Skin epidermis (tissue), 12 donors: ENCODE results near the gene SPTLC3.
"Not testable (repeated sequence)": the region's sequence is repeated elsewhere in the genome, so short reads cannot be mapped to it uniquely, and the experiment has no call there.

ENCODE experiments used
- H3K27ac ChIP-seq, 21 experiments: fragments of 200-600 bp; sonication (generic) in 11 of 21; one replicate each; pipeline ENCODE4 v1.5.0; 2020; ENCODE audit warnings: mild to moderate bottlenecking in 3 of 21, inconsistent platforms in 2 of 21, moderate library complexity in 2 of 21
- H3K4me3 ChIP-seq, 7 experiments: fragments of 200-600 bp; sonication (generic) in 2 of 7; one replicate each; pipeline ENCODE4 v1.5.0; 2020; ENCODE audit warnings: inconsistent platforms in 2 of 7, mild to moderate bottlenecking in 2 of 7, moderate library complexity in 1 of 7

SPTLC3 gene

GRCh38 chr20:13008761-13009681 is at the start of gene SPTLC3:
Gene SPTLC3, plus strand, starts transcription at chr20:13008972. Its CDS starts 296 bp downstream, at chr20:13009268.
- Histone ChIP-seq H3K4me3 (peak within 1 kb of the TSS; percentile 22 to 45 (median 31)), H3K27ac (peak within 1 kb of the TSS in 20 of 21 experiments; percentile 11 to 88 (median 72))

GRCh38 chr20:12961725-12962124 is 47.0 kb upstream of the SPTLC3 start:
- Histone ChIP-seq H3K27ac (no peak overlapping the region), H3K4me3 (no peak overlapping the region)

- Histone ChIP-seq H3K4me3 (no peak overlapping the region), H3K27ac (no peak overlapping the region)
Observed at GRCh38 chr20:12962895-12963294, 45.9 kb upstream of the SPTLC3 start.

DNA sequence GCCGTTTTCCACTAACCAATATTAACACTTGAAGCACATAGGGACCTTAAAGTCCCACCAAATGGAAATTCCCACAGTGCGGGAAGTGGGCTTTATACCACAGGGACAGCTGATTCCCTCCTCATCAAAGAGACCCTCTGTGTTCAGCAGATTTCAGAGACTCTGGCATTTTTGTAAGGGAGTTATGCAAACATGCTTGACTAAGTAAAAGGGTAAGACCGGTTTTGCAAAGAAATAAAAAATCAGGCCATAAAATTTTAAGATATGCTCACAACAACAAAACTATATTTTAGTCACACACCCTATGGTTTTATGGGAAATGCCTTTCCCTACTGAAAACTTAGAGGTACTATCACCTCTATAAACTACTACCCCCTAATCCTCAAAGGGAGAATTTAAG is 45.4 kb upstream of the SPTLC3 start:
- H3K27ac ChIP-seq, result no peak overlapping the region
- H3K4me3 ChIP-seq, result no peak overlapping the region

GRCh38 chr20:12965212-12965869 is 43.4 kb upstream of the SPTLC3 start:
- no peak overlapping the region for H3K27ac ChIP-seq
- H3K4me3 ChIP-seq, result no peak overlapping the region

DNA sequence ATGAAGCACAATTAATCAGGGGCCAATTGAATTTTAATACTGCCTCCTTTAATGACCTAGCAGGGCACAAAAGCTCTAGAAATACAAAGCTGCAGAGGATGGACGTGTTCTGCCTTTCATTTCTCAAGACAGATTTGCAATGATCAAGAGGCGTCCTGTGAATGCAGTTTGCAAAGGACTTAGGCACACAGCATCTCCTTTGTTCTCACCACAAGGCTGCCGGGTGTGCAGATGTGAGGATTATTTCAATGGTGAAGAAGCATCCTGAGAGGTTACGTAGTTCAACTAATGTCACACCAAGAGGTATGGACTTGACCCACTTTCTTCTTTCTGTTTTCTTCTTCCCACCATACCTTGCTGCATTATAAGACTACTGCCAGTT is 42.9 kb upstream of the SPTLC3 start:
- no peak overlapping the region for H3K27ac ChIP-seq
- no peak overlapping the region for H3K4me3 ChIP-seq

DNA sequence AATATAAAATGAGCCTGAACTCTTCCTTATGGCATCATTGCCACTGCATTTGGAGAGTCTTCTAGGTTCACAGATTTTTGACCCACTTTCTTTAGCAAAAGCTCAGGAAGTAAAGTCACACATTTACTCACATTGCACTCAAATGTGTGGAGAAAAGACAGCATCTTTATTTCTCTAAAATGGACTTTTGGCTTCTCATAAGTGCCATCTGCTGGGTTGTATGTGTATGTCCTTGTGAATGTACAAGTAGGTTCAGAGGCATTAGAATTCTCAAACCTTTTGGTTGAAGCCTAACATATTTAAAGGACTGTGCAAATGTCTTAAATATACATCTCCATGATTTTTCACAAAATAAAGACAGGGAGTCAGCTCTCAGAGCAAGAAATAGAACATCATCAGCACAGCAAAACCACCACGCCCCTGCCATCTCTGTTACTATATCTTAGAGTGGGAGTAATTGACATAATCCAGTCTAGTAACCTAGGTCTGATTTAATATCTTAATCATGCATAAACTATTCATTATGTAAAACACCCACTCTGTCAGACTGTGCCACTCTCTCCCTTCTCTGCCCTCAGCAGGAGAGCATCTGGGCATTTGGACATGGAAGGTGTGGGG is 42.2 kb upstream of the SPTLC3 start:
- no peak overlapping the region for H3K27ac ChIP-seq
- no peak overlapping the region for H3K4me3 ChIP-seq

GRCh38 chr20:12967932-12968331 is 40.8 kb upstream of the SPTLC3 start:
- Histone ChIP-seq H3K4me3 (no peak overlapping the region), H3K27ac (no peak overlapping the region)

DNA sequence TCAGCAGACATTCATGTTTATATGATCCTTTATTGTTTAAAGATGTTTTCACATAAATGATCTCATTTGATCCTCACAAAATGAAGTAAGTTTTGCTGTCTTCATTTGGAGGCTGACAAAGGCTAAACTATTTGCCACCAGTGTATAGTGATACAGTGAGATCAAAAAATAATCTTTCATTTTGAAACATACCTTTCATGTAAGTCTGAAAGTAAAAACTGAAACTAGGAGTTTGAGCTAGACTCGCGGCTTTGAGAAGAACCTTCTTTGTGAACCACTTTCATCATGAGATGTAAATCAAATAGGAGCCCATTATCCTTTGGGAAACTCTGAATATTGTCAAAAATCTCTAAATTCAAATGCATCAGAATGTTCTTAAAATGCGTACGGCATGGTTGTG is 40.3 kb upstream of the SPTLC3 start:
- H3K4me3 ChIP-seq, result no peak overlapping the region
- H3K27ac ChIP-seq, result no peak overlapping the region

- Histone ChIP-seq H3K27ac (no peak overlapping the region), H3K4me3 (no peak overlapping the region)
Observed at GRCh38 chr20:12969071-12969669, 39.6 kb upstream of the SPTLC3 start.

DNA sequence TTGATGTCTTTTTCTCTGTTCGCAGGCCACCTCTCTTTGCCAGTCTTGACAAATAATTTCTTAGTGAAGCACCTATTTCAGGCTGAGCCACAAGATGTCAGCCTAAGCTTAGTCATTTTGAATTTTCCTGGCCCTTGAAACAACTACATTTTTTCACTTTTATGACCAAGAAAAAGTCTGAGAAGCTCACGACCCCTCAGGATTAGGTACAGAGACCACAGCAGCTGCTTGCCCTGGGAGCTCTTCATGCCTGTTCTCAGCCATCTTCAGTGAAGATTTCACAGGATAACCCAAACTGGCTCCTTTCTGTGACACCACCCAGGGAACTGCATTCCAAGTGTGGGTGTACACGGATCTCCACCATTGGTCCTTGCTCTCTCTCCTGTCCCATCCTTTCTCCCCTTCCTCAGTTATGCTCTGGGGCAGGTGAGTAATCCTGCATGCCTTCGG is 38.4 kb upstream of the SPTLC3 start:
- H3K27ac ChIP-seq, result no peak overlapping the region

DNA sequence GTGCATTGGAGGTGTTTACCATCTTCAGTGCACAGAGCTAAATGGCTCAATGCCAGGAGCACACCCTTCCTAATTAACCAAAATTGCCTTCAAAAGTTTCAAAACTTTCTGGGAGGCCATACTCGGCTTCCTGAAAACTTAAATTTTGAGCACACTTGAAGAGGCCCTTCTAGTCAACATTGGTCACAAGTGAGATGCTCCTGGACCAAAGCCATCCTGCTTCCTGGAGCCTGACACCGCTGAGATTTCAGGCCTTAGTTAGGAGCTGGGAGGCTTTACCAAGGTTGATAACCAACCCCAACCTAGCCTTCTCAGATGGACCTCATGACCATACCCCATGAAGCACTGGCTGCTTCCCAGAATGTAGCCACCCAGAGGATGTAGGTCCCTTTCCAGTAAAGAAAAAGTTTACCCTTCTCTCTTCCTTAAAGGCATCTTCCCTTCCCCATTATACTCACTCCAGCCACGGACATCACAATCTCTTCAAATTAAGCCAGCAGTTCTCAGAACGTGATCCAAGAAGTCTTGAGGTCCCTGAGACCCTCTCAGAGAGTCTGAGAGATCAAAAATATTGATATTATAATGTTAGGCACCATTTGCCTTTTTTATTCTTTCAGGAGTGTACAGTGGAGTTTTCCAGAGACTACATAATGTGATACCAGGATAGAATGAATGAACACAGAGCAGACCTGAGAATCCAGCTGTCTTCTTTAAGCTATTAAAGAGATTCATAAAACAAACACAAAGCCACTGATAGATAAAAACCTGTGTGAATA is 32.8 kb upstream of the SPTLC3 start:
- Histone ChIP-seq H3K27ac (peak overlapping the region in 1 of 21 experiments; percentile 11), H3K4me3 (no peak overlapping the region)

More for the DNA sequence above, 38.4 kb upstream of the SPTLC3 start:
- H3K4me3 ChIP-seq, result no peak overlapping the region

- peak overlapping the region in 3 of 21 experiments; percentile 7 to 18 (median 11) for H3K27ac ChIP-seq
Observed at GRCh38 chr20:12976720-12977309, 32.0 kb upstream of the SPTLC3 start.

DNA sequence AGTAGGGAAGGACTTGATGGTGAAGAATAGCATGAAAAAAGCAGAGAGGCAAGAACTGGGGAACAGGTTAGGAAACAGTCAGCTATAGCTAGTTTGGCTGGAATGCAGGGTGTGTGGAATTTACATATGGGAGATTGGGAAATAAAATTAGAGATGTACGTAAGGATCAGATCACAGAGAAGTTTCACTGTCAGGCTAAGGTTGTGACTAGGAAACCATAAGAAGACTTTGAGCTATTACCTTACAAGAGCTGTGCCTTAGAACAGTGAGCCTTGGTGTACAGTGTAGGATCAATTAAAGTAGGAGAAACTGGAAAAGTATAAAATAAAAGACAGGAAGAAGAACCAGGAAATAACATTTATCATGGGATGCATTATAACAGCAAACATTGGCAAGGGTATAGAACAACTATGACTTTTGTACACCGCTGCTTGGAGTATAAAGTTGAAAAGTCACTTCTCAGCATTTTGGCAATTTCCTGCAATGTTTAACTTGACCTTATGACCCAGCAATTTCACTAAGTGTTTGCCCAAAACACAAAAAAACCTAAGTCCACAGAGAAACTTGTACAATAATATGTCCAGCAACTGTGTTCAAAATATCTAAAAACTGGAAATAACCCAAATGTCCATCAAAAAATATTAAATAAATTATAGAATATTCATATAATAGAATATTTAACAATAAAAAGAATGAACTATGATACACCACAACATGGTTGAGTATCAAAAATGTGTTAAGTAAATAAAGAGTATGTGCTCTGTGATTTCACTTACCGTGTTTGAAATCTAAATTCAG is 31.2 kb upstream of the SPTLC3 start:
- Histone ChIP-seq H3K27ac (peak overlapping the region in 2 of 21 experiments; percentile 7 to 18), H3K4me3 (no peak overlapping the region)

More at GRCh38 chr20:12976720-12977309, 32.0 kb upstream of the SPTLC3 start:
- H3K4me3 ChIP-seq, result no peak overlapping the region

DNA sequence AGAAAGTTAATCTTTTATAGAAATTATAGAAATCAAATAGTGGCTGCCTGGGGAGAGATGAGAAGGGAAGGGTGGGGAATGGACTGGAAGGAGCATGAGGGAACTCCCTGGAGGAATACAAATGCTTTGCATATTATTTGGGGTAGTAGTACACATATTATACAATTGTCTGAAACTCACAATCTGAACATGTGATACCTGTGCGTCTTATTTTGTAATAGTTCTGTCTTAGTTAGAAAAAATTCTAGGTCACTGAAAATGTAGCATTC is 30.7 kb upstream of the SPTLC3 start:
- Histone ChIP-seq H3K27ac (no peak overlapping the region), H3K4me3 (no peak overlapping the region)

DNA sequence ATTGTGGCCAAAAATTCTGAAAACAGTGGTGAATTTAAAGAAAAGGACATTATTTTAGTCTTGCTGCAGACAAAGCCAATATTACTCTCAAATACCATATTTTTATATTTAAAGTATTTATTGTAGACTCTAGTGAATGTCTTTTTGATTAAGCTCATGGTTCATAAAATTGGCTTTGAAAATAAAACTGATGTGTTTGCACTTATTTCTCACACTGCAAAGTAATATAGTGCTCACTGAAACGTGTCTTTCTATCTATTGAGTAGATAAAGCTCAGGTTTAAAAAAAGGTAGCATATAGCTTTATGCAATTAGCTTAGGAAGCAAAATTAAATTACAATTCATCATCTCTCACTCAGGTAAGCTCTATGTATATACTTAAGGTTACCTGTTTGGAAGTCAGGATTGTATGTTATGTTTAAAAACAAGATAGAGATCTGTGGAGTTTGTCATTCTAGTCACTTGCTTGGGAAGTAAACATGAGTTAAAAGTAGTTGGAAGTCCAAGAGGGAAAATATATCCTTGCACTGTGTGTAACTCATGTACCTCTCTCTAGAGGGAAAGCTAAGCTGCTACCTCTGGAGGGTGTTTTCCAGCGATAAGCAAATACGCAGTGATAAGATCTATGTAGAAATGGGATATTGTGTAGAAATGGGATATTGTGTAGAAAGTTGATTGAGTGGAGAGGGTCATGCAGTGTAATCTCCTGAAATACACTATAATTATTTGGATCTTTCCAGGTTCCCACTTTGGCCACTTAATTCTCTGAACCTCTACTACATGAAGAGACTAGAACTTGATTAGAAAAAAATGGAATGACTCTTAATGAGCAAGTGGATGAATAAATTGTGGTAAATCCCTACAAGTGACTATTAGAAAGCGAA is 29.9 kb upstream of the SPTLC3 start:
- H3K4me3 ChIP-seq, result no peak overlapping the region
- no peak overlapping the region for H3K27ac ChIP-seq

DNA sequence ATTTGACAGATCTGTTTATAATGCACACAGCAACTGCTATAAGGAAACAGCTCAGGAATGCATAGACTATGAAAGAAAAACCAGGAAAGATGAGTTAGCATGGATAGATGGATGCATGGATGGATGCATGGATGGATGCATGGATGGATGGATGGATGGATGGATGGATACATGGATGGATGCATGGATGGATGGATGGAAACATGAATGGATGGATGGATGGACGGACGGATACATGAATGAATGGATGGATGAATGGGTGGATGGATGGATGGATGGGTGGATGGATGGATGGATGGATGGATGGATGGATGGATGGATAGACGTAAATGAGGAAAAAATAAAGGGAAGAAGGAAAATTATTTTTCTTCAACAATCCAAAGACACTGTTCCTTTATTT is 29.1 kb upstream of the SPTLC3 start:
- H3K27ac ChIP-seq, H3K4me3 ChIP-seq: not testable (repeated sequence)
